GM12875 (cell line): Measurements from ENCODE around the gene UNC5B.

Experiments
- H3K4me3 ChIP-seq: one replicate; pipeline ENCODE4 v1.5.1; 2011; ENCODE audit warnings: low read depth, low read length, control low read depth
- CTCF ChIP-seq: IDR thresholded peaks from 2 replicates; pipeline ENCODE4 v1.5.1; 2011; ENCODE audit warnings: low read depth, mild to moderate bottlenecking, control low read depth, inconsistent platforms, low read length, moderate library complexity, borderline replicate concordance; ENCODE audit not compliant: insufficient read depth

UNC5B gene

GRCh38 chr10:71290806-71291527 is 78.6 kb downstream of the UNC5B start:
- no peak for TF ChIP-seq CTCF
- no peak overlapping the region for H3K4me3 ChIP-seq

- no peak overlapping the region for H3K4me3 ChIP-seq
- no peak for TF ChIP-seq CTCF
These were observed 79.1 kb downstream of the UNC5B start for GRCh38 chr10:71291528-71291900.

- no peak for TF ChIP-seq CTCF
- no peak overlapping the region for H3K4me3 ChIP-seq
These were observed 80.5 kb downstream of the UNC5B start for GRCh38 chr10:71292624-71293445.

GRCh38 chr10:71293446-71294084 is 81.2 kb downstream of the UNC5B start:
- H3K4me3 ChIP-seq, result no peak overlapping the region
- TF ChIP-seq CTCF, result no peak

- no peak overlapping the region for H3K4me3 ChIP-seq
- TF ChIP-seq CTCF, result no peak
These were observed 81.8 kb downstream of the UNC5B start for GRCh38 chr10:71294091-71294561.

GRCh38 chr10:71294856-71295255 is 82.5 kb downstream of the UNC5B start:
- TF ChIP-seq CTCF, result no peak

More at GRCh38 chr10:71294856-71295255, 82.5 kb downstream of the UNC5B start:
- no peak overlapping the region for H3K4me3 ChIP-seq
